LNCaP clone FGC (cell line): ENCODE data around the gene NDUFAF4.

Experiments used
- DNase-seq: peaks from one replicate; pipeline ENCODE4 v3.0.0-alpha.2; 2011; ENCODE audit warnings: low read depth
- H3K4me3 ChIP-seq: 2 replicates; pipeline ENCODE4 v1.5.1; 2011; ENCODE audit warnings: mild to moderate bottlenecking, low read depth, low read length, control low read depth
- TF ChIP-seq, protein P1 (sequence below): IDR thresholded peaks from 2 replicates; pipeline ENCODE4 v1.5.1; 2012; ENCODE audit warnings: mild to moderate bottlenecking; ENCODE audit not compliant: control insufficient read depth, insufficient read depth; ENCODE audit errors: extremely low read depth

The NDUFAF4 gene

DNA sequence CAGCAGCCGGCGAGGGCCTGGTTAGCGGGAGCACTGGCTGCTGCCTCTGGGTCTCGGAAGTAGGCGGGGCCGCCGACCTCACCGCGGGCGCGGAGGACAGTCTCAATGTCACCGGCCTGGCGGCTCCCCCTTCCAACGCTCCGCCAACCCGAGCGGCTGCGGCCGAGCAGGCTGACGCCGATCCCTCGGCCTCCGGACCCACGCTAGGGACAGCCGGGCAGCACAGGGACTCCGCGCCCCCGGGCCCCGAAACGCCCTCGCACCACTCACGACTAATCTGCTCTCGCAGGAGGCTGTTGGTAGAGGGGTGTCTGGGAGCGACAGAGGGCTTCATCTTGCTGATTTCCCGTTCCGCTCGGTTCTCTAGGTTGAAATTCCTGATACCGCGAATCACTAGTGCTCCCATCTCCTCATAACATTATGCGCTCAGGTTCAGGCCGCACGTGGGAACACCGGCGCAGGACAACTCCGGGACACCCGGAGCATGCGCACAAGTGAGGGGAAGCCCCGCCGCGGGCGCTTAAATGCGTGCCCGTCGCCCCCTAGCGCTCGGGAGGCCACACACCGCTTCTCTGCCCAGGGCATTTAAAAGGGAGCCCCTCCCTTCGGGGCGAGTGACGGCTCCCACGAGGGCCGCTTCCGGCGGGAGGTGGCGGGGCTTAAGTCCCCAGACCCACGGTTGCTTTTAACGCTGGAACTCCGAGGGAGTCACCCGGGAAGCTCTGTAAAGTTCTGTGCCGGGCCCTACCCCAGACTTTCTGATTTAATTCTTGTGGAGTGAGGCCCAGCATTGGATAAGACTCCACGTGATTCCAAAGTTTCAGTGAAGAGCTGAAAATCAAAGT is at the start of gene NDUFAF4:
NDUFAF4 (minus strand) TSS at position 496 of the 845 bp plus-strand sequence; CDS start at position 406, 90 bp downstream.
- DNase-seq, result peak; percentile 76
- TF ChIP-seq, protein P1, sequence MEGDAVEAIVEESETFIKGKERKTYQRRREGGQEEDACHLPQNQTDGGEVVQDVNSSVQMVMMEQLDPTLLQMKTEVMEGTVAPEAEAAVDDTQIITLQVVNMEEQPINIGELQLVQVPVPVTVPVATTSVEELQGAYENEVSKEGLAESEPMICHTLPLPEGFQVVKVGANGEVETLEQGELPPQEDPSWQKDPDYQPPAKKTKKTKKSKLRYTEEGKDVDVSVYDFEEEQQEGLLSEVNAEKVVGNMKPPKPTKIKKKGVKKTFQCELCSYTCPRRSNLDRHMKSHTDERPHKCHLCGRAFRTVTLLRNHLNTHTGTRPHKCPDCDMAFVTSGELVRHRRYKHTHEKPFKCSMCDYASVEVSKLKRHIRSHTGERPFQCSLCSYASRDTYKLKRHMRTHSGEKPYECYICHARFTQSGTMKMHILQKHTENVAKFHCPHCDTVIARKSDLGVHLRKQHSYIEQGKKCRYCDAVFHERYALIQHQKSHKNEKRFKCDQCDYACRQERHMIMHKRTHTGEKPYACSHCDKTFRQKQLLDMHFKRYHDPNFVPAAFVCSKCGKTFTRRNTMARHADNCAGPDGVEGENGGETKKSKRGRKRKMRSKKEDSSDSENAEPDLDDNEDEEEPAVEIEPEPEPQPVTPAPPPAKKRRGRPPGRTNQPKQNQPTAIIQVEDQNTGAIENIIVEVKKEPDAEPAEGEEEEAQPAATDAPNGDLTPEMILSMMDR, result peak; percentile 84
- peak within 1 kb of the TSS; percentile 80 for H3K4me3 ChIP-seq

DNA sequence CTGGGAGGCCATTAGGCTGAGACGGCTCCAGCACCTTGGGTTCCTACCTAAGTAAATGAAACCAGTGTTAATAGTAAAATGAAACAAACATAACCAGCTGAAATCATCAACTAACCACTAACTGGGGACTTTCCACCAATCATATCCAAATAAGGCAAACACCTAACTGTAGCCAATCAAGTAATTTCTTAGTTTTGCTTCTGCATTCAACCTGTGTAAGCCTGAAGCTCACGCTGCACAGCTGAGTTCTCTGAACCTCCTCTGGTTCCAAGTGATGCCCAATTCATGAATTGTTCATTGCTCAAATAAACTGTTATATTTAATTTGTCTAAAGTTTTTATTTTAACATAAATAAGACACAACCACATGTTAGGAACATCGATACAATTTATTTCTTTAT is 49.4 kb upstream of the NDUFAF4 start:
- H3K4me3 ChIP-seq, result no peak overlapping the region
- TF ChIP-seq, protein P1, result no peak
- DNase-seq, result no peak

DNA sequence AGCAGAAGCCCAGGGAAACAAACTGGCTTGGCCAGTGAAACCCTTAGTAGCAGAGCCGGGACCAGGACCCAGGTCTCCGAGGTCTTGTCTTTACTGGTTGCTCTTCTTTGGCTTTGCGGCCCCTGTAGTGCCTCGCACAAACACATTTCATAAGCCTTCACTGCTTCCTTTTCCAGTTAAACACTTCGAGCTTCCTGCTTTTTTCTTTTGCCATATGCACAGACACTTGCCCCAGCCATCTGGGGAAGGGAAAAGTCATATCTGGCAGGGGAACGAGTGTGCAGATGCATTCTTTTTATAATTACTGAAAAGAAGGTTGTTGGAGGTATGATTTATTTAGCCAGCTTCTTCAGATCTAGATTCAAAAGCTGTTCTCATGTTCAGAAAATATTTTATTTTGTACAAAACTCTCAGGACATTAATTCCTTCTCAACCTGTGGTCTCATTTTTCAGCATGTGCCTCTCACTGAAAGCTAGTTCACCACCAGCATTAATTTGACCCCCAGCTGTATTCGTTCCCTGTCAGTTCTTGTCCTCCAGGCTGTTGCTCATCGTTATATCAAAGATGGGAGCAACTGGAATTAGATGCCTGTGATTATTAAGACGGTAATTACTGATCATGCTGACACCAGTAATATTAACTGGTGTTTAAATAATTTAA is 46.0 kb upstream of the NDUFAF4 start:
- no peak overlapping the region for H3K4me3 ChIP-seq
- TF ChIP-seq, protein P1, result no peak
- no peak for DNase-seq

DNA sequence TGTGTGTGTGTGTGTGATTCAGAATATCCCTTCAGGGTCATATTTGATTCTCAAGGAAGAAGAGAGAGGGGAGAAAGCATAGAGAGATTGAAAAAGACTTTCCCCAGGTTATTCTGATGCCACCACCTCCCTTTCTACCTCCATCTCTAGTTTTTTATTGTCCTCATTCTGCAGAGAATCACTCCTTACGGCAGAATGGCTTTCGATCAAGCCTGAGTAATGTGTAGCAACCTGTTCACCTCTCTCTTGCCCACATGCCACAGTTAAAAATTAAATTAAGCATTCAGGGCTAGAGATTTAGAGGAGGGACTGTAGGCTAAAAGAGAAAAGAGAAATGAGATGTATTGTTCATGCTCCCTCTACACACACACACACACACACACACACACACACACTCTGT is 45.0 kb upstream of the NDUFAF4 start:
- no peak for DNase-seq
- TF ChIP-seq, protein P1, result no peak
- H3K4me3 ChIP-seq, result no peak overlapping the region

DNA sequence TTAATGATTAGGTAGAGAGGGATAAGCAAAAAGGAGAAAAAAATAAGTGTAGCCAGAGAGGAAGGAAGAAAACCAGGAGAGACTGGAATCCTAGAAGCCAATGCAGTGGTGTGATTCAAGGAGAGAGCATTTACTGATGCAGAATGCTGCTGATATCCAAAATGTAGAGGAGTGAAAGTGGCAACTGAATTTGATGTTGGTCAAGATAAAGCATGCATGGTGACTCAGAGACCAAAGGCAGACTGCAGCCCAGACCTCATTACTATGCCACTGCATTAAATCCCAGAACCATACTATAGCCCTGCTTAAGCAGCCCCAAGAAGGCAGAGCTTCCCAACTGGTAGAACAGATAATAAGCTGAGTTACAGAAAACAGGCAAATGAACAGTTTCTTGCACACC is 42.6 kb upstream of the NDUFAF4 start:
- DNase-seq, result no peak
- TF ChIP-seq, protein P1, result no peak
- no peak overlapping the region for H3K4me3 ChIP-seq

DNA sequence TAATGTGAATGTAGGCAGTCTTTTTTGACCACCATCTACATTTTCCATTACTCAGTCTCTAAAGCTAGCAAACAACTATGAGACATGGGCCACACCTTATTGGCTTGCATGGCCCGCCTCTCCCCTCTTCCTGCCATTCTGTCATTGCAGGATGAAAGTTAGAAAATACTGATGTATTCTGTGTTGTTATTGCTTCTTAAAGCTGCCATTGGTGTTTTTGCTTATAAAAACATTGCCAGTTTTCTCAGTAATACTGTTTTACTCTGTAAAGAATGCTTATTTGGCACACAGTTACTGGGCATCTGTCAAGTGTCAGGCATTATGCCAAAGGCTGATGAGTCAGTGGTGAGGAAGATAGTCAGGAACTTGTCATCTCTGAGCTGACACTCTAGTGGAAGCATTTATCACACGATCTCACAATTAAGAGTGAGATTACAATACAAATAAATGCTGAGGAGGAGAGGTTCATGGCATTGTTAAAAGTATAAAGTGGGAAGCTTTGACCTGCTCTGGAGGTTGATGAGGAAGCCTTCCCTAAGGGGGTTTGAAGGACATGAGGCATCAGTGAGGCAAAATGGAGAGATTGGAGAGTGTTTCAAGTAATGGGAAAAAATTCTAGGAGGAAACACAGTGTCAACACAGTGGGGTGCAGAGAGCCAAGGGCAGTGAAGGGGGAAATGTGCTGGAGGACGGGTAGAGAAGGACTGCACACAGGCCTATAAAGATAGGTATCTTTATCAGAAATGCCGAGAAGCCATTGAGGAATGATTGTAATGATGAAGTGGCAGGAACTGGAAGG is 41.5 kb upstream of the NDUFAF4 start:
- no peak for DNase-seq
- TF ChIP-seq, protein P1, result no peak
- H3K4me3 ChIP-seq, result no peak overlapping the region
